IPS DF 19.7 (cell line): ENCODE results near the gene LASP1.

ENCODE experiments used
- DNase-seq: peaks from one replicate; pipeline ENCODE4 v3.0.0-alpha.2; 2013; ENCODE audit warnings: low read depth, low spot score

Gene LASP1

DNA sequence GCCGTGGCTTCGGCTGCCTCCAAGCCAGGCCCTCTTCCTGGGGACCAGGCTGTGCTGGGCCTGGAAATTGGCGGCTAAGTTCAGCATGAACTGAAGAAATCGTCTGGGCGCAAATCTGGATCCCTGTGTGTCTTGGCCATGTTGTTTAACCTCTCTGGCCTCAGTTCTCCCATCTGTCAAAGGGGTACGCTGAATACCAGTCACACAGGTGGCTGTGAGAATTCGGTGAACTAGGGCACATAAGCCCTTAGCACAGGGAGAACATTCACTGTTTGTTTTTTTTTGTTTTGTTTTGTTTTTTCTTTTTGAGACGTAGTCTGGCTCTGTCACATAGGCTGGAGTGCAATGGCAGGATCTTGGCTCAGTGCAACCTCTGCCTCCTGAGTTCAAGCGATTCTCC lies 19.0 kb downstream of the LASP1 start:
- DNase-seq: no peak

GRCh38 chr17:38889745-38890409 lies 20.0 kb downstream of the LASP1 start:
- no peak for DNase-seq

- no peak for DNase-seq
These were observed 20.5 kb downstream of the LASP1 start for GRCh38 chr17:38890410-38890746.

DNA sequence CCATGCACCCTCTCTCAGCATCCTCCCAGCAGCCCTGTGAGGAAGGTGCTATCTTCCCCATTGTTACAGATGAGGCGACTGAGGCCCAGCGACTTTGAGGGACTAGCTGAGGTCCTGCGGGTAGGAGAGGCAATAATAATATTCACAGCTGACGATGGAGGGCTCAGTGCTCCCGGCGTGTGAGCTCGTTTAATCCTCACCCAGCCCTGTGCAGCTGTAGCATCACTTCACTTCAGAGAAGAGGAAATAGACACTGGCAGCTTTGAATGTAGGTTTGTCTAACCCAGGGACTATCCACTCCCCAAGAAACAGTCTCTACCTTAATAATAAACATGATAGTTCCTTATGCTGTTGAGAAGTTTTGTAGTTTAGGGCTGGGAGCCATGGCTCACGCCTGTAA lies 21.6 kb downstream of the LASP1 start:
- DNase-seq: no peak

DNA sequence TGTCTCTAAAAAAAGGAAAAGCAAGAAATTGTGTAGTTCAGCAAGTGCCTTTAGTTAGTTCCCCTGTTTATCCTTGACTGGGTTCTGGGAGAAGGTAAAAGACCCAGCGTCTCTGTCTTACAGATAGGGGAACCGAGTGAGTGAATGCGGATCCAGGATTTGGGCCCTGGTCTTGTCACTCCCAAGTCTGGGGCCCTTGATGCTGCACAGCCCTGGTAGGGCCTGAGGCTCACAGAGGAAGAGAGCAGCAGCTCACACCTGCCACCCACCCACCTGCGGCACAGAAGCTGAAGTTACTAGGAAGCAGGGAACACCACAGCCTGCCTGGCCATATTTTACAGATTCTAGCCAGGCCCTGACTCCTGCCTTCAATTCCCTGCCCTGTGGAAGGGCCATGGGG lies 22.2 kb downstream of the LASP1 start:
- DNase-seq: no peak

- no peak for DNase-seq
These were observed 22.8 kb downstream of the LASP1 start for GRCh38 chr17:38892620-38893019.

DNA sequence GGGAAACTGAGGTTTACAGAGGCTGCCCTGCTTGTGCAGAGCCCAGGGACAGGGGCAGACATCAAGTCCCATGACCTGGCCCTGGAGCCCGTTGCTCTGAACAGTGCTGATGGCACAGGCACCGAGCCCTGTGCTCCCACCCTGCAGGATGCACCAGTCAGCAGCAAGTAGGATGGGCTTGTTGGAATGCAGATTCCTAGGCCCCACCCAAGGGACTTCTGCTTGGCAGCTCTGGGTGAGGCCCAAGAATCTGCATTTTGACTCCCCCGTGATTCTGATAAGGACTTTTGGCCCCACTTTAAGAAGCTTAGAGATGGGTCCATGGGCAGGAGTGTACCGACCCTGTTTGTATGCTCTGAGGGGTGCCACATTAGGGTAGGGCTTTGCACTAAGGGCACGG lies 23.3 kb downstream of the LASP1 start:
- DNase-seq: no peak

DNA sequence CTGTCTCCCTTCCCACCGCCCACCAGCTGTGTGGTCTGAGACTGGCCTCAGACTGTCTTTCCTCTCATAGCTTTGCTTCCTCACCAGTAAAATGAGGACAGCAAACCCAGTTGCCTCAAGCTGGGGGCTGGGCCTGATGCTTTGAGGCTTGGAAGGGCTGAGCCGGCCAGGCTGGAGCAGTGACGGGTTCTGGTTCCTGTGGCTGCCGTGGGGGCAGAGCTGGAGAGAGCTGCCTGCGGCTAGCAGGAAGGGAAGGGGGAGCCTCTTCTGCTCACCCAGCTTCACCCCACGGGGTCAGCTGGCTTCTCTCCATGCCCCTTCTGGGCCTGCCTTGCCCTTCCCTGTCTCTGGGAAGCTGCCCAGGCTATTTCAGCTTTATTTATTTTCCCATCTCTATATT lies 23.7 kb downstream of the LASP1 start:
- DNase-seq: no peak

GRCh38 chr17:38894276-38894675 lies 24.4 kb downstream of the LASP1 start:
- no peak for DNase-seq

GRCh38 chr17:38896346-38896954 lies 26.6 kb downstream of the LASP1 start:
- no peak for DNase-seq

DNA sequence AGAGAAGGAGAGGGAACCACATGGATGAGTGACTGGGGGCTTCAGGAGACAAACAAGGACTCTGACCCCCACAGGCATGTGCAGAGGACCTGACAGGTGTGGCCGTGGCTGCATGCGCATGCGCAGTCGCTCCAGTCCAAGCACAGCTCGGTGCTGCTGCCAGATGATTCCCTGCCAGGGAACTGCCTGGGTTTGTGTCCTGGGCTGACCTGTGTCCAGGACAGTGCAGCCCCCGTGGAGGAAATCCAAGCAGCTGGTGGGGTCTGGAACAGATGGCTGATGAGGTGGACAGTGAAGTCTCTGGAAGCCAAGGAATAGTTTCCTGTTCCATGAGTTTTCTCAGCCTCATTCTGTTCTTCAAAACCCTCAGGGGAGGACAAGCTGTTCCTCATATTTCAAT lies 27.3 kb downstream of the LASP1 start:
- DNase-seq: no peak

GRCh38 chr17:38897671-38898290 lies 27.9 kb downstream of the LASP1 start:
- no peak for DNase-seq

GRCh38 chr17:38898291-38898679 lies 28.4 kb downstream of the LASP1 start:
- DNase-seq: no peak

DNA sequence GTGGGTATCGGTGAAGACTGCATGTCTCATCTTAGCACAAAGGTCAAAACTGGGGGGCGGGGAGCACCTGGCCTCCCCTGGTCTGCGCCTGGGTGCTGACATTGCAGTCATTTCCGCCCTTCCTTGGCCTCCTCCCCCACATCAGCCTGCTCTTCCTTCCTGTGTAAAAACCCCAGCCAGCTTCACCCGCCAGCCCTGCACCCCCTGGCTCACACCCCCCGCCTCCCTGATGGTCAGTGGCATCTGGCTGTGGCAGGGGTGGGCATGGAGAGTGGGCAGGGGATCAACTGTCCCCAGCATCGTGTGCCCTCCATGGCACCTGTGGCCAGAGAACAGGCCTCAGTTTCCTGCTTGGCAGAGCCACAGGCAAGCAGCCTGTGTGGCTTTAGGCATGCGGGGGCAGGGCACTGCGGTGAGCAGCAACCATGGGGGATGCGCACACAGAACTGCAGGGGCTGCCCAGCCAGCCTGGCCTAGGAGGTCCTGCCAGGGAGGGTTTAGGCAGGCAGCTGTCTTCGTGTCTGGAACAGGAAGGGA lies 29.0 kb downstream of the LASP1 start:
- DNase-seq: no peak

GRCh38 chr17:38899421-38899820 lies 29.6 kb downstream of the LASP1 start:
- no peak for DNase-seq

DNA sequence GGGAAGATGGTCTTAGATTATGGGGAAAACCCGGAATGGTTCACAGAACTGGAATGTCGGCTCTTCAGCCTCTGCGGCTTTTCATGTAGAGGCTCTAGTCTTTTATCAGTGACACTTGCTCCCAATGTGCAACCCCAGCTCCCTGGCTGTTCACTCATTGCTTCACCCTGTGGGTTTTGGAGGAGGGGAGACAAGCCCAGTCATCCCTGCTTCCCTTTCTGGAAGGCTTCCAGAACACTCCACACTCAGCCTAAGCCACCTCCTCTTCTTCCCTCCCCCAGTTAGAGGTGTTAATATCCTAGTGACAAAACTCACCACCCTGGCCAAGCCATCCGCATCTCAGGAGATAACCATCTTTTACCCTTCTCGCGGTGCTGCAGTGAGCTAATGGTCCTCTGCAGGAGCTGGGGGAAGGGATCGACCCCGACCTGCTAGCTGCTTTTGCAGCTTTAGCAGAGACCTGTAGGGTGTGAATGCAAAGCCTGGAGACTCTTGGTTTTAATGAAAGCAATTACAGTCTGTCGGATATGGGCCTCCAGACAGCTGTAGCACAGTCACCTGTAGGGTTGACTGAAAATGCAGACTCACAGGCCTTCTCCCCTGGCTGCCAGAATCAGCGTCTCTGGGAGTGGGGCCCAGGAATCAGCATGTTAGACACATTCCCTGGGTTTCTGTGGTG lies 31.3 kb downstream of the LASP1 start:
- no peak for DNase-seq

DNA sequence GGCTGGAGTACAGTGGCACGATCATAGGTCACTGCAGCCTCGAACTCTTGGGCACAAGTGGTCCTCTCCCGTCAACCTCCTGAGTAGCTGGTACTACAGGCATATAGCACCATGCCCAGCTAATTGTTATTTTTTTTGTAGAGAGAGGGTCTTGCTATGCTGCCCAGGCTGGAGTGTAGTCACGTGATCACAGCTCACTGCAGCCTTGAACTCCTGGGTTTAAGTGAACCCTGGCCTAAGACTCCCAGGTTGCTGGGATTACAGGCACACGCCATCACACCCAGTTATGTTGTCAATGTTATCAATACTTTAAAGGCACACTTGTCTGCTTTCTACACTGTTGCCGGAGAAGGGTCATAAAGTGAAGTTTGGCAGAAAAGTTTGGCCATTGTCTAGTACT lies 33.5 kb downstream of the LASP1 start:
- DNase-seq: no peak

DNA sequence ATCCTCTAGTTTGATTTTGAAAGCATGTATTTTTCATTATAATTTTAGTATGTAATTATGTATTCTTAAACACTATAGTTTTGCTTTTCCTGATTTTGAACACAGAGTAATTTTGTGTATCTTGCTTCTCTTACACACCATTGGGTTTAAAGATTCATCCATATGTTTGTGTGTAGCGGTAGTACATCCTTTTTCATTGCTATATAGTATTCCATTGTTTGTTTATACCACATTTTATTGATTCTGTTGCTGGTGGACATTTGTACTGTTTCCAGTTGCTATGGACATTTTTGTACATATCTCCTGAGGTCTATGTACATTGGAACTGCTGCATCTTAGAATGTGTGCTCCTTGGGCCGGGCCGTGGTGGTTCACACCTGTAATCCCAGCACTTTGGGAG lies 35.0 kb downstream of the LASP1 start:
- no peak for DNase-seq

DNA sequence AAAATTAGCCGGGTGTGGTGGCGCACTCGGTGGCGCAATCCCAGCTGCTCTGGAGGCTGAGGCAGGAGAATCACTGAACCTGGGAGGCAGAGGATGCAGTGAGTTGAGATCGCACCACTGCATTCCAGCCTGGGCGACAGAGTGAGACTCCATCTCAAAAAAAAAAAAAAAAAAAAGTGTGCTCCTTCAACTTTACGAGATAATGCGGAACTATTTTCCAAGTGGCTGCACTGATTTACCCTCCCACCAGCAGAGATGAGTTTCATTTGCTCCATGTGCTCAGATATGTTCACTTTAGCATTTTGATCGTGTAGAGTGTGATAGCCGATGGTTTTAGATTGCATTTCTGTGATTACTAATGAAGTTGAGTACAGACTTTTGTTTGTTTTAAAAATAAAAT lies 35.5 kb downstream of the LASP1 start:
- no peak for DNase-seq

DNA sequence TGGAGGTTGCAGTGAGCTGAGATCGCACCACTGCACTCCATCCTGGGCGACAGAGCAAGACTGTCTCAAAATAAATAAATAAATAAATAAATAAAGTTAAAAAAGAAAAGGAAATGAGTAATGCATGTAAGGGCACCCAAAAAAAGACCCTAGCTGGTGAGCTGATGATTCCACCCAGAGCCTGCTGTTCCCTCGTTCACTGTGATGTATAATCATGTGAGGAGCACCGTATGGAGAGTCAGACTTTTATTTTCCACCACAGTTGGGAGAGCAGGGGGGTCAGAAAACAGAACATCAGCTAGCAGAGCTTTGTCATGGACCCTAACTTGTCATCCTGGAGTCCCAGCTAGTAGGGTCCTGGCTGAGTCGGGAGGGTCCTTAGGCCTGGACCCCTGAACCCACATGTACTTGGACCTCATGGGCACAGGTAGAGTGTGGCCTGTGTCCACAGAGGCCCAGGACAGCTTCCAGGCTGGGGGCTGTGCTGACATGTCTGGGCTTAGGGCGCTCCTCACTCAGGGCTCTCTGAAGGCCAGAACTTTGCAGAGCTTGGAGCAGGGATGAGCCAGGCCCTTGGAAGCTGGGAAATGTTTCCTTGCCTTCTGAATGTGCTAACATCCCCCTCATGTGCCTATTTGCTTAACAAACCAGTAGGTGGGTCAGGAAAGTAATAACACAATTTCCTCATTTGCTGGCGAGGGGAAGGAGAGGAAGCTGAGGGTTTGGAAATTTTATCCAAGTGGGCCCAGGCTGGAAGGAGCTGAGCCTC lies 36.8 kb downstream of the LASP1 start:
- DNase-seq: no peak

- no peak for DNase-seq
These were observed 38.2 kb downstream of the LASP1 start for GRCh38 chr17:38907930-38908675.
